Activated naive CD4-positive, alpha-beta T cell treated with anti-CD3 and anti-CD28 coated beads, Interleukin-2, amount 50 U/mL, for 72 hours (primary cell): ENCODE data around the gene SLC15A4. TPM values are rescaled to one million over a fixed set of nuclear protein-coding genes. Genes with fewer than 3 reads are reported as not detected.

Experiments
- ATAC-seq, 2 donors: fragments of 150-1000 bp; cut with Tn5 transposase; 2 replicates each; pipeline ENCODE4 v1.10.0; 2021; ENCODE audit warnings: mild to moderate bottlenecking in 2 of 2, moderate library complexity in 2 of 2
- DNase-seq, 2 donors: peaks; one replicate each; pipeline ENCODE4 v3.0.0; 2021 to 2022; ENCODE audit warnings: low spot score in 2 of 2
- H3K27ac Mint-ChIP-seq, 2 donors: one replicate each; pipeline ENCODE4 v1.8.0; 2022; ENCODE audit warnings: mild to moderate bottlenecking in 2 of 2, mixed read lengths in 2 of 2
- H3K36me3 Mint-ChIP-seq, 2 donors: one replicate each; pipeline ENCODE4 v1.8.0; 2022; ENCODE audit warnings: mixed read lengths in 2 of 2
- H3K9me3 Mint-ChIP-seq, 2 donors: one replicate each; pipeline ENCODE4 v1.8.0; 2022; ENCODE audit warnings: mixed read lengths in 2 of 2
- total RNA-seq, 2 donors: library from RNA; stranded (reverse); gene quantifications; one replicate each; pipeline ENCODE4 v1.2.3, GENCODE V29; 2022

The SLC15A4 gene
- total RNA-seq, 2 donors from 2014 or later = 22.7 to 28.8 TPM

- peaks cover 10 to 12% of the 10 kb centered on the region in 2 donors for H3K36me3 Mint-ChIP-seq
- no peak for DNase-seq
- ATAC-seq = no peak
- peak overlapping the region; percentile 43 to 86 for H3K27ac Mint-ChIP-seq
- no peaks in the 10 kb centered on the region for H3K9me3 Mint-ChIP-seq
Measured at GRCh38 chr12:128820723-128821432, 2.9 kb downstream of the SLC15A4 start.

- H3K9me3 Mint-ChIP-seq = no peaks in the 10 kb centered on the region
- no peak overlapping the region for H3K27ac Mint-ChIP-seq
- peaks cover 10 to 12% of the 10 kb centered on the region in 2 donors for H3K36me3 Mint-ChIP-seq
- no peak for DNase-seq
- ATAC-seq = no peak
Measured at GRCh38 chr12:128820253-128820652, 3.5 kb downstream of the SLC15A4 start.

DNA sequence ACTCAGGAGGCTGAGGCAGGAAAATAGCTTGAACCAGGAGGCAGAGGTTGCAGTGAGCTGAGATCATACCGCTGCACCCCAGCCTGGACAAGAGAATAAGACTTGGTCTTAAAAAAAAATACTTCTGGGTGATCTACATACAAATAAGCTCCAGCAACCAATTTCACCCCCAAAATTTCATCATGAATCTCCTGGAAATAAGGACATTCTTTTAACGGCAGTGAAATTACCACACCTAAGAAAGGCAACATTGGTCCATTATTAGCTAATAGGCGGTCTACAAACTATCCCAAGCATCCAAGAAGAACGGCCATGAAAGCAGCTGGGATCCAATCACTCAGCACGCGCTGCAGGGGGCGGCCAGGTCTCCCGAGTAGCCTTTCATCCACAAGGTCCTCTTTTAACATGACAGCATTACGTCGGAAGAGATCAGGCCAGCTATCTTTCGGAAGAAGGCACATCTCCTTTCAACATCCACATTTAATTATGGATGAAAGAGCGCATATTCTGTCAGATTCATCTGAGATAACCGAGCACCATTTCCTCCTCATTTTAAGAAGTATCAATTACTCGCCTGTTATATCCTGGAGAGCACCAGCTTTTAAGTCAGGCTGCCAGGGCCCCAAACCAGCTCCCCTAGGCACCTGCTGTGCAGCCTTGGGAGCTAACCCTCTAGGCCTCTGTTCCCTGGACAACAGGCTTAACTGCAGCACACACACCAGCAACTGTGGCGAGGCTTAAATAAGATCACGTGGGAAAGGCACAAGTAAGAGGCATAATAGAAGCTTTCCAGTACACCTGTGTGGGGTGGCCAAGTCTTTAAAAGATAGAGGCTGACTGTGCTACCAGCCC, 4.2 kb downstream of the SLC15A4 start:
- no peaks in the 10 kb centered on the region for H3K9me3 Mint-ChIP-seq
- H3K27ac Mint-ChIP-seq = no peak overlapping the region
- DNase-seq (no peak), ATAC-seq (no peak)
- peaks cover 15 to 18% of the 10 kb centered on the region in 2 donors for H3K36me3 Mint-ChIP-seq

DNA sequence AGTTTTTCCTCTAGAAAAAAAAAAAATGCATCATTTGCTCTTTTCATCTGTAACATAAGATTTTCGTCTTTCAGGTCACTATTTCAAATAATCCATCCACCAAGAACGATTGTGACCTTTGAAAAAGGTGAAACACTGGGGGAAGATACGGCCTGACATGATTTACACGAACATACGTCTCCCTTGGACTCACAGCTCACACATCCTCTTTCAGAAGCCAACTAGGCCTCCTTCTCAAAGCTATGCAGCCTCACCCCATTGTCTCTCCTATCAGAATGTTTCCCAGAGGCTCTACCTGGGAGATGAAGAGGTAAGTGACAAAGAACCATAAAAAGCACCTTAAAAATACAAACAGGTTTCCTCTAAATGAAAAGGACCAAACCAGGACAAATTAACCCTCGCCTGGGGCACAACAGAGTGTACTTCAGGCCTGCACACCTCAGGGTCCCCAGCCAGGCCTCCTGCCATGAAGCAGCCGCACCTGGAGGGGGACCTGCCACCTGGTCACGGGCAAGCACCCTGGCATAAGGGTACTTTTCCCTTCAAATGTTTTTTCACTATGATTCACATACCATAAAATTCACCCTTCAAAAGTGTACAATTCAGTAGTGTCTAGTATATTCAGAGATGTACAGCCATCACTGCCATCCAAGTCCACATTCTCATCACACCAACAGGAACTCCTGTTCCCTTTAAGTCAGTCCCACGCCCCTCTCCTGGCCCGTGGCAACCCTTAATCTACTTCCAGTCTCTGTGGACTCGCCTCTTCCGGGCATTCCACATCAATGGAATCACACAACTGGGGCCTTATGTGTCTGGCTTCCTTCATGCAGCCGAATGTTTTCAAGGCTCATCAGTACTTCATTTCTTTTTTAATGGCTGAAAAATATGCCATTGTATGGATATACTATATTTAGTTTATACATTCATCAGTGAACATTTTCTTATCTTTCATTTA, 5.4 kb downstream of the SLC15A4 start:
- peak overlapping the region; percentile 69 to 86 for H3K27ac Mint-ChIP-seq
- H3K9me3 Mint-ChIP-seq = no peaks in the 10 kb centered on the region
- DNase-seq (no peak), ATAC-seq (no peak)
- peaks cover 22 to 29% of the 10 kb centered on the region in 2 donors for H3K36me3 Mint-ChIP-seq

DNA sequence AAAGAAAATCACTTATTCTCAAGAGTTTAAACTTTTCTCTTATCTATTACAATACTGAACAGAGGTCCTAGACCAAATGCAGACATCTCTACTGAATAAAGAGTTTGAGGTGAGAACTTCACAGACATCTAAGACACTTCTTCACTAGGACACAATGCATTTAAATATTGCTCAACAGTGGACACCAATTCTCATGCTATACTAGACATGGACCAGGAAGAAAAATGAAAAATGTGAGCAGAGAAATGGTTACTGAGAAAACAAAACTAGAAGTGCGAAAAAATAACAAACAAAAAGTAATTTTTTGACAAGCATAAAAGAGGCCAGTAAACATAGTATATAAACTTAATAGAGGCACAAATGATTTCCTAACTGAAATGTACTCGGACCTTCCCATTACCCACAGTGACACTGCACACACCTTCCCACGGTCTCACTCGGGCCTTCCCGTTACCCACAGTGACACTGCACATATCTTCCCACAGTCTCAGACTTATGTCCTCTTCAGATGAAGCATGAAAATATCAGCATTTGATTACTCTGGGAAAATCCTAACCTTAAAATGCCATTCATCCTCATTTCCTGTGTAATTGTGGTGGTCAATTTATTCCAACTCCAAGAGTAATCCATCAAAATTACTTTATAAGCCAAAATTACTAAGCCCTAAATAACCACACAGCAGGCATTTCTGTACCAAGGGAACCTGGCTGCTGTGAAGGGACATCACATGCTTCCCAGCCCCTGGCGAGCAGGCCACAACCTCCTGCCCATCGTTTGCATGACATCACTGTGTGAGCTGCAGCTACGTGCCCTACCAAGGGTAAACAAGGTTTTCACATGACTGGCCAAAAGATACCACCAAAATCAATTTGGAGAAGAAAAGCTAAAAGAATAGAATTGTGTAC, 6.4 kb downstream of the SLC15A4 start:
- Mint-ChIP-seq H3K27ac (peak overlapping the region; percentile 69 to 86), H3K9me3 (no peaks in the 10 kb centered on the region), H3K36me3 (peaks cover 32 to 38% of the 10 kb centered on the region in 2 donors)
- ATAC-seq (peak in 1 of 2 donors; percentile 33), DNase-seq (no peak)

GRCh38 chr12:128816643-128816920, 7.2 kb downstream of the SLC15A4 start:
- H3K27ac Mint-ChIP-seq = no peak overlapping the region
- no peak for ATAC-seq
- no peaks in the 10 kb centered on the region for H3K9me3 Mint-ChIP-seq
- no peak for DNase-seq
- peaks cover 26 to 32% of the 10 kb centered on the region in 2 donors for H3K36me3 Mint-ChIP-seq

DNA sequence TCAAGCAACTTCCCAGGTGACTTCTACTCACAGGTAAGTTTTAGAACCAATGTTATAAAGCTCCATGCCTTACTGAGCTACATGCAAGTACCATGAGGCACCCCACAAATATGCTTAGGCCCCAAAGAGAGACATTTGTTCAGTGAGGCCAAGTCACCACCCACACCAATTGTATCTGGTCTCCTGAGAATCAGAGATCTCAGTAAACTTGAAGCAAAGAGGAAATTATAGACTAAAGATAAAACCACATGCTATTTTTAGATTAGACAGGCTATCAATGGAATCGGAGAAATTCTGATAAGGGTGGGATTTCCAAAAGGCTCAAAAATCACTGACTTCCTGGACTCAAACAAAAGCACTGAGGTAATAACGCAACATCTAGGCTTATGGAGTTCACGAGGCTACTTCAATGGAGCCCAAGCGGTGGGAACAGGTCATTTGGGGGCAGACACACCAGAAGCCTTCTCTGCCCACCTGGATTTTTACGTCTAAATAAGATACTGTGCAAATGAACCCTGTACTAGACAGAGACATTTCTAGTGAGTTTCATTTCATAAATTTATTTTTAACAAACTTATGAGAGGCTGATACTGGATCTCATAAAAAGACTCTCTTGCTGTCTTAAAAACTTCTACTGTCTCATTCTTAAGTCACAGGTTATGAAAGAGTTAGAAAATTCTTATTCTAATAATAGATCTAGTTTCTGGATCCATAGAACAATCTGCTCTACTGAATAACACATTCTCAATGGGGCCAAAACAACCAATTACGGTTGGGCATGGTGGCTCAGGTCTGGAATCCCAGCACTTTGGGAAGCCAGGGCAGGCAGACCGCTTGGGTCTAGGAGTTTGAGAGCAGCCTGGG, 7.7 kb downstream of the SLC15A4 start:
- Mint-ChIP-seq H3K27ac (no peak overlapping the region), H3K36me3 (peaks cover 26 to 32% of the 10 kb centered on the region in 2 donors), H3K9me3 (no peaks in the 10 kb centered on the region)
- ATAC-seq (no peak), DNase-seq (no peak)

DNA sequence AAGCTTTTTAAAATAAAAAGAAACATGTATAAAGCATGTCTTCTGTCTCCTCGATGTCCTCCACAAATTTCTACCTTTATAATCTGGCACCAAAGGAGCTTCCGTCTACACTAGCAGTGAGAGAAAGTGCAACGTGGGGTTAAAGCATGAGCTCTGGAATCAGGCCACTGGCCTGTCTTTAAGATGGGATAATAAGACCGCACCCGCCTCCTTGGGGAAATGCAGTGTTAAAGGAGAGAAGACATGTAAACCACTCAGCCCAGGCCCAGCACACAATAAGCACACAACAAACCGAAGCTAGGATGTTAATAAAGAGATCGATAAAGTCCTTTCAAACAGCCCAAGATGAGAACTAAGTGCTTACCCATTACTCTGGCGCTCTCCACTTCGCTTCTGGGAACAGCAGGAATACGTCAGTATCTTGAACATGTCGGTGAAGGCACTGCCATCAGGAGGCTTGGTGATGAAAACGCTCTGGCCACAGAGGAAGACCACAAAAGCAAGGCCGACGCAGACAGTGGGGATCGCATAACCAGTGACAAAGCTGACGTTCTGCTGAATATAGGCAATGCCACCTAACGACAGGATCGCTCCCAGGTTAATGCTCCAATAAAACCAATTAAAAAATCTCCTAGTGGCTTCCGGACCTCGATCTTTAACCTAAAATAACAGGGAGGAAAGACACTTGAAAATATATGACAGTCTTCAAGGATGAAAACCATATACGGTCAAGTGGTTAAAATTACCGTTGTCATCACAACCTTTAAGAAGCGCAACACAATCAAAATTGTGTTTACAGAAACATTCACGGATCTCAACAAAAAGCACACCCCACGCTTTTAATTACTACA, 9.1 kb downstream of the SLC15A4 start:
- ATAC-seq (no peak), DNase-seq (no peak)
- Mint-ChIP-seq H3K9me3 (no peaks in the 10 kb centered on the region), H3K27ac (no peak overlapping the region), H3K36me3 (peaks cover 26 to 35% of the 10 kb centered on the region in 2 donors)

DNA sequence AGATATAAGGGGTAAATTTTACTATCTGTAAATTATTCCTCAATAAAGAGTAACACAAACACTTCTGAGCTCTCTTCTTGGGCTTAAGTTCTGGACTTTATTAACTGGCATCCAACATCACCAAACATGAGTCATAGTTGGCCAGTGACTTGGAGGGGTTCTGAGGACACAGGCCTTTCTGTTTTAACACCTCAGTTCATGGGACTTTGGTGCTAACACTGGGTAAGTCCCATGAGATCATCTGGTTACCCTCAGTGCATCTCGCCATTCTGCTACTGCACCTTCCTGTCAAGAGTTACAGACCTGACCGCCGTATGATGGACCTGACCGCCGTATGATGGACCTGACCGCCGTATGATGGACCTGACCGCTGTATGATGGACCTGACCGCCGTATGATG, 9.9 kb downstream of the SLC15A4 start:
- peak overlapping the region in 1 of 2 donors; percentile 18 for H3K27ac Mint-ChIP-seq
- peaks cover 26 to 41% of the 10 kb centered on the region in 2 donors for H3K36me3 Mint-ChIP-seq
- ATAC-seq = peak in 1 of 2 donors; percentile 74
- DNase-seq = no peak
- H3K9me3 Mint-ChIP-seq = no peaks in the 10 kb centered on the region

GRCh38 chr12:128813392-128813791, 10.4 kb downstream of the SLC15A4 start:
- Mint-ChIP-seq H3K9me3 (no peaks in the 10 kb centered on the region), H3K36me3 (peaks cover 26 to 45% of the 10 kb centered on the region in 2 donors), H3K27ac (peak overlapping the region in 1 of 2 donors; percentile 18)
- DNase-seq (no peak), ATAC-seq (no peak)

GRCh38 chr12:128811806-128812205, 12.0 kb downstream of the SLC15A4 start:
- peaks cover 22 to 50% of the 10 kb centered on the region in 2 donors for H3K36me3 Mint-ChIP-seq
- ATAC-seq (no peak), DNase-seq (no peak)
- no peaks in the 10 kb centered on the region for H3K9me3 Mint-ChIP-seq
- no peak overlapping the region for H3K27ac Mint-ChIP-seq

- Mint-ChIP-seq H3K27ac (peak overlapping the region; percentile 55 to 90), H3K36me3 (peaks cover 22 to 56% of the 10 kb centered on the region in 2 donors), H3K9me3 (no peaks in the 10 kb centered on the region)
- ATAC-seq (peak; percentile 89 to 93), DNase-seq (peak in 1 of 2 donors; percentile 51)
Measured at GRCh38 chr12:128810182-128811127, 13.3 kb downstream of the SLC15A4 start.

GRCh38 chr12:128808651-128809050, 15.1 kb downstream of the SLC15A4 start:
- Mint-ChIP-seq H3K27ac (peak overlapping the region in 1 of 2 donors; percentile 36), H3K9me3 (no peaks in the 10 kb centered on the region), H3K36me3 (peaks cover 16 to 54% of the 10 kb centered on the region in 2 donors)
- no peak for DNase-seq
- no peak for ATAC-seq
